ENCODE results near the gene KCNJ6.

Gene KCNJ6

GRCh38 chr21:37828556-37828955 is 87.7 kb downstream of the KCNJ6 start:
- no peaks in the 10 kb centered on the region for H3K36me3 ChIP-seq
- H3K4me3 ChIP-seq (ENCODE audit: low read depth, low read length) = peak overlapping the region; percentile 38
- no peaks in the 10 kb centered on the region for H3K27me3 ChIP-seq (ENCODE audit: insufficient read depth, low read depth, severe bottlenecking)
- peaks cover 6% of the 10 kb centered on the region for H3K9me3 ChIP-seq (ENCODE audit: severe bottlenecking)
- no peak for TF ChIP-seq CTCF (IDR thresholded peaks at IDR 0.05; ENCODE audit: low read depth, low read length)
- DNase-seq = peak; percentile 71
- H3K27ac ChIP-seq = peak overlapping the region; percentile 73

- no peak for DNase-seq
- Histone ChIP-seq H3K27ac (peak overlapping the region; percentile 73; the same call in 1 of the 2 replicates), H3K9me3 (ENCODE audit: severe bottlenecking) (peaks cover 6% of the 10 kb centered on the region), H3K27me3 (ENCODE audit: insufficient read depth, low read depth, severe bottlenecking) (no peaks in the 10 kb centered on the region), H3K36me3 (no peaks in the 10 kb centered on the region), H3K4me3 (ENCODE audit: low read depth, low read length) (peak overlapping the region; percentile 38; the same call in 1 of the 2 replicates)
- no peak for TF ChIP-seq CTCF (IDR thresholded peaks at IDR 0.05; ENCODE audit: low read depth, low read length)
Observed at GRCh38 chr21:37827913-37828312, 88.3 kb downstream of the KCNJ6 start.

GRCh38 chr21:37821786-37822450 is 94.3 kb downstream of the KCNJ6 start:
- Histone ChIP-seq H3K9me3 (ENCODE audit: severe bottlenecking) (peaks cover 6% of the 10 kb centered on the region), H3K27ac (no peak overlapping the region), H3K4me3 (ENCODE audit: low read depth, low read length) (no peak overlapping the region), H3K36me3 (no peaks in the 10 kb centered on the region), H3K27me3 (ENCODE audit: insufficient read depth, low read depth, severe bottlenecking) (no peaks in the 10 kb centered on the region)
- no peak for TF ChIP-seq CTCF (IDR thresholded peaks at IDR 0.05; ENCODE audit: low read depth, low read length)
- no peak for DNase-seq

GRCh38 chr21:37821092-37821491 is 95.2 kb downstream of the KCNJ6 start:
- Histone ChIP-seq H3K9me3 (ENCODE audit: severe bottlenecking) (peaks cover 6% of the 10 kb centered on the region), H3K36me3 (no peaks in the 10 kb centered on the region), H3K4me3 (ENCODE audit: low read depth, low read length) (no peak overlapping the region), H3K27me3 (ENCODE audit: insufficient read depth, low read depth, severe bottlenecking) (no peaks in the 10 kb centered on the region), H3K27ac (no peak overlapping the region)
- TF ChIP-seq CTCF (IDR thresholded peaks at IDR 0.05; ENCODE audit: low read depth, low read length) = no peak
- no peak for DNase-seq

GRCh38 chr21:37819372-37819771 is 96.9 kb downstream of the KCNJ6 start:
- no peak overlapping the region for H3K27ac ChIP-seq
- no peaks in the 10 kb centered on the region for H3K27me3 ChIP-seq (ENCODE audit: insufficient read depth, low read depth, severe bottlenecking)
- no peak for DNase-seq
- no peaks in the 10 kb centered on the region for H3K36me3 ChIP-seq
- H3K4me3 ChIP-seq (ENCODE audit: low read depth, low read length) = no peak overlapping the region
- TF ChIP-seq CTCF (IDR thresholded peaks at IDR 0.05; ENCODE audit: low read depth, low read length) = no peak
- peaks cover under 1% of the 10 kb centered on the region for H3K9me3 ChIP-seq (ENCODE audit: severe bottlenecking)

GRCh38 chr21:37817242-37817641 is 99.0 kb downstream of the KCNJ6 start:
- Histone ChIP-seq H3K36me3 (no peaks in the 10 kb centered on the region), H3K27ac (no peak overlapping the region), H3K4me3 (ENCODE audit: low read depth, low read length) (no peak overlapping the region), H3K9me3 (ENCODE audit: severe bottlenecking) (peaks cover 7% of the 10 kb centered on the region), H3K27me3 (ENCODE audit: insufficient read depth, low read depth, severe bottlenecking) (no peaks in the 10 kb centered on the region)
- TF ChIP-seq CTCF (IDR thresholded peaks at IDR 0.05; ENCODE audit: low read depth, low read length) = no peak
- no peak for DNase-seq
